ENCODE results near the gene SMAD3.

SMAD3 gene

GRCh38 chr15:67166280-67167009 is 101.0 kb downstream of the SMAD3 start:
- H3K4me3 ChIP-seq (ENCODE audit: low read length): no peak overlapping the region
- TF ChIP-seq ZNF274 (IDR thresholded peaks at IDR 0.05; ENCODE audit: low read depth, low read length): no peak

GRCh38 chr15:67167091-67167490 is 101.7 kb downstream of the SMAD3 start:
- H3K4me3 ChIP-seq (ENCODE audit: low read length): no peak overlapping the region
- TF ChIP-seq ZNF274 (IDR thresholded peaks at IDR 0.05; ENCODE audit: low read depth, low read length): no peak

- TF ChIP-seq ZNF274 (IDR thresholded peaks at IDR 0.05; ENCODE audit: low read depth, low read length): no peak
- no peak overlapping the region for H3K4me3 ChIP-seq (ENCODE audit: low read length)
Observed at GRCh38 chr15:67168694-67169093, 103.3 kb downstream of the SMAD3 start.

GRCh38 chr15:67170143-67170925 is 104.9 kb downstream of the SMAD3 start:
- no peak for TF ChIP-seq ZNF274 (IDR thresholded peaks at IDR 0.05; ENCODE audit: low read depth, low read length)
- no peak overlapping the region for H3K4me3 ChIP-seq (ENCODE audit: low read length)

- H3K4me3 ChIP-seq (ENCODE audit: low read length): no peak overlapping the region
- no peak for TF ChIP-seq ZNF274 (IDR thresholded peaks at IDR 0.05; ENCODE audit: low read depth, low read length)
Observed at GRCh38 chr15:67171471-67171870, 106.1 kb downstream of the SMAD3 start.

GRCh38 chr15:67172172-67172571 is 106.8 kb downstream of the SMAD3 start:
- no peak overlapping the region for H3K4me3 ChIP-seq (ENCODE audit: low read length)
- no peak for TF ChIP-seq ZNF274 (IDR thresholded peaks at IDR 0.05; ENCODE audit: low read depth, low read length)

GRCh38 chr15:67173005-67173404 is 107.6 kb downstream of the SMAD3 start:
- H3K4me3 ChIP-seq (ENCODE audit: low read length): no peak overlapping the region

GRCh38 chr15:67173786-67174185 is 108.4 kb downstream of the SMAD3 start:
- TF ChIP-seq ZNF274 (IDR thresholded peaks at IDR 0.05; ENCODE audit: low read depth, low read length): no peak
- no peak overlapping the region for H3K4me3 ChIP-seq (ENCODE audit: low read length)

More at GRCh38 chr15:67173005-67173404, 107.6 kb downstream of the SMAD3 start:
- TF ChIP-seq ZNF274 (IDR thresholded peaks at IDR 0.05; ENCODE audit: low read depth, low read length): no peak

GRCh38 chr15:67174446-67174845 is 109.0 kb downstream of the SMAD3 start:
- no peak overlapping the region for H3K4me3 ChIP-seq (ENCODE audit: low read length)
- no peak for TF ChIP-seq ZNF274 (IDR thresholded peaks at IDR 0.05; ENCODE audit: low read depth, low read length)

- no peak for TF ChIP-seq ZNF274 (IDR thresholded peaks at IDR 0.05; ENCODE audit: low read depth, low read length)
Observed at GRCh38 chr15:67174864-67175573, 109.6 kb downstream of the SMAD3 start.

GRCh38 chr15:67175643-67176071 is 110.3 kb downstream of the SMAD3 start:
- TF ChIP-seq ZNF274 (IDR thresholded peaks at IDR 0.05; ENCODE audit: low read depth, low read length): no peak
- no peak overlapping the region for H3K4me3 ChIP-seq (ENCODE audit: low read length)

More at GRCh38 chr15:67174864-67175573, 109.6 kb downstream of the SMAD3 start:
- no peak overlapping the region for H3K4me3 ChIP-seq (ENCODE audit: low read length)

- H3K4me3 ChIP-seq (ENCODE audit: low read length): no peak overlapping the region
- TF ChIP-seq ZNF274 (IDR thresholded peaks at IDR 0.05; ENCODE audit: low read depth, low read length): no peak
Observed at GRCh38 chr15:67176195-67176971, 111.0 kb downstream of the SMAD3 start.

- no peak overlapping the region for H3K4me3 ChIP-seq (ENCODE audit: low read length)
Observed at GRCh38 chr15:67177752-67178151, 112.3 kb downstream of the SMAD3 start.

More at GRCh38 chr15:67177752-67178151, 112.3 kb downstream of the SMAD3 start:
- TF ChIP-seq ZNF274 (IDR thresholded peaks at IDR 0.05; ENCODE audit: low read depth, low read length): no peak

Data from GM08714 (cell line).